ENCODE data around the gene CHST8. TPM values are rescaled to one million over a fixed set of nuclear protein-coding genes. Genes with fewer than 3 reads are reported as not detected.

The CHST8 gene
- total RNA-seq, 1 experiment from 2014 or later, result not detected

DNA sequence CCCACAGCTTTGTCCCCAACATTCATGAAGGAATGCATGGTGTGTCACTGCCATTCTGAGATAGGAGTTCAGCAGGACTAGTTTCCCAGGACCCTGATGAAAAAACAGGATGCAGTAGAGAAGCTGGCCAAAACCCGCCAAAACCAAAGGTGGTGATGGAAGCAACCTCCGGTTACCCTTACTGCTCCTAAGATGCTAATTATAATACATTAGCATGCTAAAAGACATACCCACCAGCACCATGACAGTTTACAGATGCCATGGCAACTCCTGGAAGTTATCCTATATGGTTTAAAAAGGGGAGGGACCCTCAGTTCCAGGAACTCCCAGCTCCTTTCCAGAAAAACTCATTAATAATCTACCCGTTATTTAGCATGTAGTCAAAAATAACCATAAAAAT, 115.0 kb downstream of the CHST8 start:
- no peaks in the 10 kb centered on the region for H3K4me1 ChIP-seq
- Mint-ChIP-seq H3K9me3 (ENCODE audit: unreplicated experiment) (no peaks in the 10 kb centered on the region), H3K27ac (ENCODE audit: unreplicated experiment) (no peak overlapping the region), H3K4me1 (ENCODE audit: low read depth, unreplicated experiment) (no peaks in the 10 kb centered on the region), H3K27me3 (ENCODE audit: insufficient read depth, unreplicated experiment) (peaks cover 26% of the 10 kb centered on the region), H3K4me3 (ENCODE audit: unreplicated experiment) (no peak overlapping the region), H3K36me3 (ENCODE audit: insufficient read depth, unreplicated experiment) (no peaks in the 10 kb centered on the region)
- ChIA-PET POLR2A (no interaction called here), CTCF (no interaction called here)
- H3K9me3 ChIP-seq, result no peaks in the 10 kb centered on the region
- H3K27me3 ChIP-seq (replicated peaks; ENCODE audit: control insufficient read depth, insufficient read depth, low read length), result no peaks in the 10 kb centered on the region; the same call in 1 of the 2 replicates
- H3K36me3 ChIP-seq (ENCODE audit: control insufficient read depth, insufficient read depth, low read length), result no peaks in the 10 kb centered on the region
- no peak for DNase-seq
- intact Hi-C loops (cut with micrococcal nuclease; ENCODE audit: unreplicated experiment), result no loop called here
- no TSS peak for BruUV-seq (replicated peaks)
- TF ChIP-seq, protein P1, sequence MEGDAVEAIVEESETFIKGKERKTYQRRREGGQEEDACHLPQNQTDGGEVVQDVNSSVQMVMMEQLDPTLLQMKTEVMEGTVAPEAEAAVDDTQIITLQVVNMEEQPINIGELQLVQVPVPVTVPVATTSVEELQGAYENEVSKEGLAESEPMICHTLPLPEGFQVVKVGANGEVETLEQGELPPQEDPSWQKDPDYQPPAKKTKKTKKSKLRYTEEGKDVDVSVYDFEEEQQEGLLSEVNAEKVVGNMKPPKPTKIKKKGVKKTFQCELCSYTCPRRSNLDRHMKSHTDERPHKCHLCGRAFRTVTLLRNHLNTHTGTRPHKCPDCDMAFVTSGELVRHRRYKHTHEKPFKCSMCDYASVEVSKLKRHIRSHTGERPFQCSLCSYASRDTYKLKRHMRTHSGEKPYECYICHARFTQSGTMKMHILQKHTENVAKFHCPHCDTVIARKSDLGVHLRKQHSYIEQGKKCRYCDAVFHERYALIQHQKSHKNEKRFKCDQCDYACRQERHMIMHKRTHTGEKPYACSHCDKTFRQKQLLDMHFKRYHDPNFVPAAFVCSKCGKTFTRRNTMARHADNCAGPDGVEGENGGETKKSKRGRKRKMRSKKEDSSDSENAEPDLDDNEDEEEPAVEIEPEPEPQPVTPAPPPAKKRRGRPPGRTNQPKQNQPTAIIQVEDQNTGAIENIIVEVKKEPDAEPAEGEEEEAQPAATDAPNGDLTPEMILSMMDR (IDR thresholded peaks at IDR 0.05; ENCODE audit: insufficient read depth in 1 of 2, low read depth in 1 of 2, low read length in 1 of 2, severe bottlenecking in 1 of 2, unreplicated experiment in 1 of 2), result no peak
- no peak overlapping the region for H3K4me3 ChIP-seq (ENCODE audit: low read depth, low read length)

DNA sequence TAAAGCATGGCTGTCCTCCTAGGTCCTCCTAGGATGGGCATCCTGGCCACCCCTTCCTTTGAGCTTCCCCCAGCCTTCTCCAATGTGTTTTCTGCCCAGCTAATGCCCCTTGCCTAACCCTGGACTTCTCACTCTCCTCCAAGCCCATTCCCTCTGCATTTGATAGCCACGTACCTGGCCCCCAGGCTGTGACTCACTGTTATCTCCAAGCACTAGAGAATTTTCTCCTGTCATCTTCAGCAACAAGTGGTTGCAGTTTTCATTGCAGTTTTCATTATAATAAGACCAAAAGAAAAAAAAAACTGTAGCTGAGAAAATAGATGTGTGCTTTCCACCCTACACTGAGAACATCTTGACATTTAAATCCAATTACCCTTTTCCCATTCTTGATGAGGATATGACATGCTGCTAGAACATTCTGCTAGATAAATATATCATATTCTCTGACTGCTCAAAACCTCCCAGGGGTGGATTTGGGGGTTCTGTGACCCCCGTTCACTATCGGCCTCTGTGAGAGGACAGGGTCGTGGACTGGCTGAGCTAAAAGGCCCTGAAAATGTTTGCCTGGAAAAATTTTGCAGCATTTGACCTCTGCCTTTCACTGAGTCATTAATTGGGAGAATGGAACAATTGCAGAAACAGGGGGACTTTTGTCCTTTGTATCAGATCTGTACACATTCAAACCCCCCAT, 116.1 kb downstream of the CHST8 start:
- no peaks in the 10 kb centered on the region; the same call in 1 of the 2 replicates for H3K27me3 ChIP-seq (replicated peaks; ENCODE audit: control insufficient read depth, insufficient read depth, low read length)
- no TSS peak for BruUV-seq (replicated peaks)
- H3K36me3 ChIP-seq (ENCODE audit: control insufficient read depth, insufficient read depth, low read length), result no peaks in the 10 kb centered on the region
- H3K9me3 ChIP-seq, result no peaks in the 10 kb centered on the region
- no peaks in the 10 kb centered on the region for H3K4me1 Mint-ChIP-seq (ENCODE audit: low read depth, unreplicated experiment)
- intact Hi-C loops (cut with micrococcal nuclease; ENCODE audit: unreplicated experiment), result no loop called here
- DNase-seq, result no peak
- ChIA-PET CTCF (no interaction called here), POLR2A (no interaction called here)
- TF ChIP-seq, protein P1 (IDR thresholded peaks at IDR 0.05; ENCODE audit: insufficient read depth in 1 of 2, low read depth in 1 of 2, low read length in 1 of 2, severe bottlenecking in 1 of 2, unreplicated experiment in 1 of 2), result no peak
- no peaks in the 10 kb centered on the region for H3K36me3 Mint-ChIP-seq (ENCODE audit: insufficient read depth, unreplicated experiment)
- no peak overlapping the region for H3K4me3 ChIP-seq (ENCODE audit: low read depth, low read length)
- H3K9me3 Mint-ChIP-seq (ENCODE audit: unreplicated experiment), result no peaks in the 10 kb centered on the region
- H3K27me3 Mint-ChIP-seq (ENCODE audit: insufficient read depth, unreplicated experiment), result peaks cover 26% of the 10 kb centered on the region
- H3K27ac Mint-ChIP-seq (ENCODE audit: unreplicated experiment), result no peak overlapping the region
- no peaks in the 10 kb centered on the region for H3K4me1 ChIP-seq
- no peak overlapping the region for H3K4me3 Mint-ChIP-seq (ENCODE audit: unreplicated experiment)

DNA sequence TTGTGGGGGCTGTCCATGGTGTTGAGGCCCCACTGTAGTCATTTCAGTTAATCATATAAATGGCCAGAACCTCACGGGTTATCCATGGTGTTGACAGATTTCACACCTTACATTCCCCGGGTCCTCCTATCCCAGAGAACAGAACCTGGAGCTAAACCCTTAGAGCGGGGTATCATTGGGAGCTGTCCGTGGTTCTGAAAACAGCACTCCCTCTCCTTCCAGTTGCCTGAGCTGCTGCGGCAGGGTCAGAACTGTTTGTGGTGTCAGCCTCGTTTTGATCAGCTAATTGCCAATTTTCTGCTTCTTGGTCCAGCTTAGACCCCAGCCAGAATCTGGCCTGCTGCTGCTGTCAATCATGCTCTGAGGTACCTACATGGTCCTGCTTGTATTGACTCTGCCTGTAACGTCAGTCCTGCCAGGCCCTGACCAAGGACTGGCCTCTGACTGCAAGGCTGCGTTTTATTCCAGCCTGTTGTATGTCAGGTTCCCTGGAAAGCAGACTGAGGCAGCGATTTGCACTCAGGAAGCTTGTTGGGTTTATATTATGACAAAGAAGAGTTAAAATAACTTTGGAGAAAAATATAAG, 119.2 kb downstream of the CHST8 start:
- 0 out of 2 replicates have a peak, but pooled peaks cover 1% of the 10 kb centered on the region for H3K27me3 ChIP-seq (replicated peaks; ENCODE audit: control insufficient read depth, insufficient read depth, low read length)
- H3K4me3 ChIP-seq (ENCODE audit: low read depth, low read length), result no peak overlapping the region
- H3K4me3 Mint-ChIP-seq (ENCODE audit: unreplicated experiment), result no peak overlapping the region
- ChIA-PET POLR2A (no interaction called here), CTCF (interaction anchor here (1.0 to 1.1 kb wide), 2 partner anchors 27 to 37 kb away, joined by 5 to 6 read pairs; no protein-coding TSS in a partner anchor)
- BruUV-seq (replicated peaks), result no TSS peak
- no peak overlapping the region for H3K27ac Mint-ChIP-seq (ENCODE audit: unreplicated experiment)
- intact Hi-C loops (cut with micrococcal nuclease; ENCODE audit: unreplicated experiment), result no loop called here
- no peaks in the 10 kb centered on the region for H3K36me3 ChIP-seq (ENCODE audit: control insufficient read depth, insufficient read depth, low read length)
- H3K4me1 ChIP-seq, result no peaks in the 10 kb centered on the region
- no peaks in the 10 kb centered on the region for H3K36me3 Mint-ChIP-seq (ENCODE audit: insufficient read depth, unreplicated experiment)
- no peaks in the 10 kb centered on the region for H3K9me3 ChIP-seq
- H3K4me1 Mint-ChIP-seq (ENCODE audit: low read depth, unreplicated experiment), result no peaks in the 10 kb centered on the region
- DNase-seq, result peak; percentile 60 to 74
- H3K9me3 Mint-ChIP-seq (ENCODE audit: unreplicated experiment), result no peaks in the 10 kb centered on the region
- TF ChIP-seq, protein P1 (IDR thresholded peaks at IDR 0.05; ENCODE audit: insufficient read depth in 1 of 2, low read depth in 1 of 2, low read length in 1 of 2, severe bottlenecking in 1 of 2, unreplicated experiment in 1 of 2), result no peak
- peaks cover 29% of the 10 kb centered on the region for H3K27me3 Mint-ChIP-seq (ENCODE audit: insufficient read depth, unreplicated experiment)

All from Caco-2 (cell line).